Activated naive CD4-positive, alpha-beta T cell treated with anti-CD3 and anti-CD28 coated beads, Interleukin-2, amount 50 U/mL, for 24 hours (primary cell): Measurements from ENCODE around the gene RCOR3.

ENCODE experiments used
- H3K27ac Mint-ChIP-seq: one replicate; pipeline ENCODE4 v1.8.0; 2021; ENCODE audit warnings: mild to moderate bottlenecking, mixed read lengths
- H3K27me3 Mint-ChIP-seq: one replicate; pipeline ENCODE4 v1.8.0; 2021; ENCODE audit warnings: mixed read lengths
- H3K36me3 Mint-ChIP-seq: one replicate; pipeline ENCODE4 v1.8.0; 2021; ENCODE audit warnings: mixed read lengths
- H3K4me1 Mint-ChIP-seq: one replicate; pipeline ENCODE4 v1.8.0; 2021; ENCODE audit warnings: mixed read lengths
- H3K4me3 Mint-ChIP-seq: one replicate; pipeline ENCODE4 v1.8.0; 2021; ENCODE audit warnings: mild to moderate bottlenecking, mixed read lengths
- H3K9me3 Mint-ChIP-seq: one replicate; pipeline ENCODE4 v1.8.0; 2021; ENCODE audit warnings: mixed read lengths

Gene RCOR3

GRCh38 chr1:211327346-211327921 lies 68.3 kb downstream of the RCOR3 start:
- peak overlapping the region; percentile 90 for H3K4me3 Mint-ChIP-seq
- H3K9me3 Mint-ChIP-seq: no peaks in the 10 kb centered on the region
- H3K36me3 Mint-ChIP-seq: no peaks in the 10 kb centered on the region
- H3K27me3 Mint-ChIP-seq: no peaks in the 10 kb centered on the region
- peak overlapping the region; percentile 97 for H3K27ac Mint-ChIP-seq
- H3K4me1 Mint-ChIP-seq: peaks cover 89% of the 10 kb centered on the region

- Mint-ChIP-seq H3K36me3 (no peaks in the 10 kb centered on the region), H3K27me3 (no peaks in the 10 kb centered on the region), H3K4me3 (peak overlapping the region; percentile 90), H3K27ac (peak overlapping the region; percentile 97), H3K4me1 (peaks cover 89% of the 10 kb centered on the region), H3K9me3 (no peaks in the 10 kb centered on the region)
Measured at GRCh38 chr1:211328084-211328694, 69.0 kb downstream of the RCOR3 start.

- H3K27ac Mint-ChIP-seq: peak overlapping the region; percentile 63
- H3K4me3 Mint-ChIP-seq: peak overlapping the region; percentile 90
- no peaks in the 10 kb centered on the region for H3K36me3 Mint-ChIP-seq
- H3K9me3 Mint-ChIP-seq: no peaks in the 10 kb centered on the region
- peaks cover 87% of the 10 kb centered on the region for H3K4me1 Mint-ChIP-seq
- no peaks in the 10 kb centered on the region for H3K27me3 Mint-ChIP-seq
Measured at GRCh38 chr1:211328866-211329475, 69.8 kb downstream of the RCOR3 start.

GRCh38 chr1:211329764-211330201 lies 70.6 kb downstream of the RCOR3 start:
- peaks cover 91% of the 10 kb centered on the region for H3K4me1 Mint-ChIP-seq
- peak overlapping the region; percentile 63 for H3K27ac Mint-ChIP-seq
- no peaks in the 10 kb centered on the region for H3K9me3 Mint-ChIP-seq
- peak overlapping the region; percentile 90 for H3K4me3 Mint-ChIP-seq
- peaks cover 1% of the 10 kb centered on the region for H3K36me3 Mint-ChIP-seq
- no peaks in the 10 kb centered on the region for H3K27me3 Mint-ChIP-seq

- H3K4me1 Mint-ChIP-seq: peaks cover 91% of the 10 kb centered on the region
- no peaks in the 10 kb centered on the region for H3K27me3 Mint-ChIP-seq
- peaks cover 2% of the 10 kb centered on the region for H3K36me3 Mint-ChIP-seq
- no peaks in the 10 kb centered on the region for H3K9me3 Mint-ChIP-seq
- peak overlapping the region; percentile 90 for H3K4me3 Mint-ChIP-seq
- peak overlapping the region; percentile 83 for H3K27ac Mint-ChIP-seq
Measured at GRCh38 chr1:211330282-211330936, 71.2 kb downstream of the RCOR3 start.

GRCh38 chr1:211331011-211331709 lies 72.0 kb downstream of the RCOR3 start:
- peaks cover 2% of the 10 kb centered on the region for H3K36me3 Mint-ChIP-seq
- peak overlapping the region; percentile 83 for H3K27ac Mint-ChIP-seq

GRCh38 chr1:211332036-211332616 lies 73.0 kb downstream of the RCOR3 start:
- H3K27ac Mint-ChIP-seq: peak overlapping the region; percentile 75
- no peak overlapping the region for H3K4me3 Mint-ChIP-seq
- no peaks in the 10 kb centered on the region for H3K27me3 Mint-ChIP-seq
- peaks cover 2% of the 10 kb centered on the region for H3K36me3 Mint-ChIP-seq
- H3K9me3 Mint-ChIP-seq: no peaks in the 10 kb centered on the region
- peaks cover 96% of the 10 kb centered on the region for H3K4me1 Mint-ChIP-seq

More at GRCh38 chr1:211331011-211331709, 72.0 kb downstream of the RCOR3 start:
- Mint-ChIP-seq H3K9me3 (no peaks in the 10 kb centered on the region), H3K4me1 (peaks cover 91% of the 10 kb centered on the region), H3K27me3 (no peaks in the 10 kb centered on the region), H3K4me3 (peak overlapping the region; percentile 90)

GRCh38 chr1:211332830-211333229 lies 73.7 kb downstream of the RCOR3 start:
- no peaks in the 10 kb centered on the region for H3K9me3 Mint-ChIP-seq
- no peak overlapping the region for H3K4me3 Mint-ChIP-seq
- H3K27ac Mint-ChIP-seq: peak overlapping the region; percentile 75
- H3K36me3 Mint-ChIP-seq: peaks cover 4% of the 10 kb centered on the region
- H3K27me3 Mint-ChIP-seq: no peaks in the 10 kb centered on the region
- peaks cover 97% of the 10 kb centered on the region for H3K4me1 Mint-ChIP-seq

- peaks cover 4% of the 10 kb centered on the region for H3K36me3 Mint-ChIP-seq
- no peaks in the 10 kb centered on the region for H3K9me3 Mint-ChIP-seq
- H3K4me1 Mint-ChIP-seq: peaks cover 94% of the 10 kb centered on the region
- H3K27ac Mint-ChIP-seq: peak overlapping the region; percentile 20
- H3K4me3 Mint-ChIP-seq: no peak overlapping the region
- no peaks in the 10 kb centered on the region for H3K27me3 Mint-ChIP-seq
Measured at GRCh38 chr1:211333906-211334305, 74.7 kb downstream of the RCOR3 start.

- H3K4me1 Mint-ChIP-seq: peaks cover 94% of the 10 kb centered on the region
- no peaks in the 10 kb centered on the region for H3K9me3 Mint-ChIP-seq
- peak overlapping the region; percentile 83 for H3K27ac Mint-ChIP-seq
- peak overlapping the region; percentile 72 for H3K4me3 Mint-ChIP-seq
- no peaks in the 10 kb centered on the region for H3K27me3 Mint-ChIP-seq
- H3K36me3 Mint-ChIP-seq: peaks cover 4% of the 10 kb centered on the region
Measured at GRCh38 chr1:211334986-211335385, 75.8 kb downstream of the RCOR3 start.

- peak overlapping the region; percentile 72 for H3K4me3 Mint-ChIP-seq
- peaks cover 4% of the 10 kb centered on the region for H3K36me3 Mint-ChIP-seq
- peaks cover 93% of the 10 kb centered on the region for H3K4me1 Mint-ChIP-seq
- peak overlapping the region; percentile 83 for H3K27ac Mint-ChIP-seq
- H3K27me3 Mint-ChIP-seq: no peaks in the 10 kb centered on the region
- no peaks in the 10 kb centered on the region for H3K9me3 Mint-ChIP-seq
Measured at GRCh38 chr1:211335522-211336157, 76.5 kb downstream of the RCOR3 start.

GRCh38 chr1:211336161-211336560 lies 77.0 kb downstream of the RCOR3 start:
- Mint-ChIP-seq H3K4me3 (peak overlapping the region; percentile 72), H3K27ac (peak overlapping the region; percentile 83), H3K36me3 (peaks cover 4% of the 10 kb centered on the region)

GRCh38 chr1:211336775-211337174 lies 77.6 kb downstream of the RCOR3 start:
- H3K9me3 Mint-ChIP-seq: no peaks in the 10 kb centered on the region
- peak overlapping the region; percentile 37 for H3K4me3 Mint-ChIP-seq
- no peaks in the 10 kb centered on the region for H3K27me3 Mint-ChIP-seq
- H3K4me1 Mint-ChIP-seq: peaks cover 93% of the 10 kb centered on the region
- peaks cover 4% of the 10 kb centered on the region for H3K36me3 Mint-ChIP-seq
- peak overlapping the region; percentile 83 for H3K27ac Mint-ChIP-seq

More at GRCh38 chr1:211336161-211336560, 77.0 kb downstream of the RCOR3 start:
- H3K9me3 Mint-ChIP-seq: no peaks in the 10 kb centered on the region
- H3K27me3 Mint-ChIP-seq: no peaks in the 10 kb centered on the region
- H3K4me1 Mint-ChIP-seq: peaks cover 93% of the 10 kb centered on the region

GRCh38 chr1:211337430-211338223 lies 78.5 kb downstream of the RCOR3 start:
- Mint-ChIP-seq H3K27me3 (no peaks in the 10 kb centered on the region), H3K36me3 (peaks cover 6% of the 10 kb centered on the region), H3K4me3 (peak overlapping the region; percentile 66), H3K4me1 (peaks cover 90% of the 10 kb centered on the region), H3K9me3 (no peaks in the 10 kb centered on the region), H3K27ac (peak overlapping the region; percentile 83)
